Breast epithelium (tissue), 4 donors: ENCODE data around the gene MYO19. TPM values are rescaled to one million over a fixed set of nuclear protein-coding genes. Genes with fewer than 3 reads are reported as not detected.

ENCODE experiments used
- DNase-seq, 2 donors: peaks; one replicate each; pipeline ENCODE4 v3.0.0-alpha.2; 2019; ENCODE audit warnings: low spot score in 2 of 2
- H3K27ac ChIP-seq, 2 donors: fragments of 200-600 bp; sonication (generic) in 1 of 2; one replicate each; pipeline ENCODE4 v1.5.1; 2016 to 2019; ENCODE audit warnings: mild to moderate bottlenecking in 1 of 2
- H3K27me3 ChIP-seq, 2 donors: fragments of 200-600 bp; sonication (generic) in 1 of 2; one replicate each; pipeline versions ENCODE4 v1.5.1 to v1.6.0; 2017 to 2019; ENCODE audit warnings: control low read depth in 1 of 2, mild to moderate bottlenecking in 1 of 2
- H3K36me3 ChIP-seq: fragments of 200-600 bp; one replicate; pipeline ENCODE4 v1.5.1; 2019
- H3K4me1 ChIP-seq, 2 donors: fragments of 200-600 bp; sonication (generic); one replicate each; pipeline ENCODE4 v1.5.1; 2016 to 2019; ENCODE audit warnings: control low read depth in 1 of 2
- H3K4me3 ChIP-seq, 3 donors: fragments of 200-600 bp; sonication (generic); 1 replicate in 2 of 3; 2 replicates in 1 of 3; pipeline ENCODE4 v1.5.1; 2016 to 2019; ENCODE audit warnings: mild to moderate bottlenecking in 3 of 3, moderate library complexity in 2 of 3
- H3K9me3 ChIP-seq, 2 donors: fragments of 200-600 bp; sonication (generic) in 1 of 2; one replicate each; pipeline ENCODE4 v1.5.1; 2016 to 2019; ENCODE audit warnings: control low read depth in 1 of 2
- CTCF ChIP-seq, 3 donors: fragments of 450-650 bp; IDR thresholded peaks; one replicate each; pipeline ENCODE4 v1.5.1; 2016 to 2017; ENCODE audit warnings: antibody characterized with exemption in 3 of 3, mild to moderate bottlenecking in 3 of 3, moderate library complexity in 3 of 3
- POLR2A ChIP-seq: fragments of 450-650 bp; IDR thresholded peaks from one replicate; pipeline ENCODE4 v1.6.1; 2016; ENCODE audit warnings: antibody characterized with exemption, mild to moderate bottlenecking, moderate library complexity
- POLR2AphosphoS5 ChIP-seq, 3 donors: sonication (generic); formaldehyde crosslinking; IDR thresholded peaks; one replicate each; pipeline ENCODE4 v1.6.1; 2017; ENCODE audit warnings: antibody characterized with exemption in 3 of 3
- intact Hi-C: fragments of 100-400 bp; cut with DNase I; formaldehyde crosslinking; loops from one replicate; pipeline ENCODE4 v1.15.1; 2023; ENCODE audit warnings: low total_unique reads
- total RNA-seq, 3 donors: library from RNA; depleted of rRNA; stranded (reverse); fragments of >200 nt; gene quantifications; one replicate each; pipeline ENCODE4 v1.1.0, GENCODE V29; 2016

MYO19 gene
- total RNA-seq, 3 donors from 2014 or later, result 28.6 to 86.9 (median 71.3) TPM

- no peak overlapping the region for H3K4me3 ChIP-seq
- no peak overlapping the region for H3K27ac ChIP-seq
- no peaks in the 10 kb centered on the region for H3K36me3 ChIP-seq
- H3K27me3 ChIP-seq, result no peaks in the 10 kb centered on the region
- no peaks in the 10 kb centered on the region for H3K4me1 ChIP-seq
- no peaks in the 10 kb centered on the region for H3K9me3 ChIP-seq
- TF ChIP-seq POLR2A, result no peak
- TF ChIP-seq CTCF (IDR thresholded peaks at IDR 0.05), result no peak
- no peak for TF ChIP-seq POLR2AphosphoS5 (IDR thresholded peaks at IDR 0.05)
- DNase-seq, result no peak
- intact Hi-C loops, result no loop called here
Observed at GRCh38 chr17:36524428-36524876, 10.2 kb downstream of the MYO19 start.

GRCh38 chr17:36523113-36523512 is 11.6 kb downstream of the MYO19 start:
- Histone ChIP-seq H3K9me3 (no peaks in the 10 kb centered on the region), H3K27me3 (no peaks in the 10 kb centered on the region), H3K27ac (no peak overlapping the region), H3K4me1 (no peaks in the 10 kb centered on the region), H3K36me3 (no peaks in the 10 kb centered on the region), H3K4me3 (no peak overlapping the region)
- intact Hi-C loops, result no loop called here
- no peak for DNase-seq
- TF ChIP-seq POLR2A (no peak), POLR2AphosphoS5 (IDR thresholded peaks at IDR 0.05) (no peak), CTCF (IDR thresholded peaks at IDR 0.05) (no peak)

- H3K9me3 ChIP-seq, result no peaks in the 10 kb centered on the region
- H3K36me3 ChIP-seq, result no peaks in the 10 kb centered on the region
- H3K27me3 ChIP-seq, result no peaks in the 10 kb centered on the region
- H3K27ac ChIP-seq, result no peak overlapping the region
- intact Hi-C loops, result no loop called here
- no peak overlapping the region for H3K4me3 ChIP-seq
- TF ChIP-seq CTCF (IDR thresholded peaks at IDR 0.05), result no peak
- no peaks in the 10 kb centered on the region for H3K4me1 ChIP-seq
- DNase-seq, result no peak
Observed at GRCh38 chr17:36515837-36516236, 18.8 kb downstream of the MYO19 start.

GRCh38 chr17:36514856-36515255 is 19.8 kb downstream of the MYO19 start:
- no peak for DNase-seq
- Histone ChIP-seq H3K36me3 (no peaks in the 10 kb centered on the region), H3K27me3 (no peaks in the 10 kb centered on the region), H3K9me3 (no peaks in the 10 kb centered on the region), H3K4me1 (no peaks in the 10 kb centered on the region), H3K4me3 (no peak overlapping the region), H3K27ac (no peak overlapping the region)
- intact Hi-C loops, result no loop called here
- TF ChIP-seq CTCF (IDR thresholded peaks at IDR 0.05), result no peak
- TF ChIP-seq POLR2A, result no peak
- TF ChIP-seq POLR2AphosphoS5 (IDR thresholded peaks at IDR 0.05), result no peak

GRCh38 chr17:36512641-36513040 is 22.0 kb downstream of the MYO19 start:
- H3K9me3 ChIP-seq, result no peaks in the 10 kb centered on the region
- no peaks in the 10 kb centered on the region for H3K27me3 ChIP-seq
- H3K36me3 ChIP-seq, result no peaks in the 10 kb centered on the region
- H3K4me1 ChIP-seq, result no peaks in the 10 kb centered on the region
- no peak for DNase-seq
- no peak overlapping the region for H3K27ac ChIP-seq
- intact Hi-C loops, result no loop called here
- TF ChIP-seq POLR2A (no peak), CTCF (IDR thresholded peaks at IDR 0.05) (no peak), POLR2AphosphoS5 (IDR thresholded peaks at IDR 0.05) (no peak)
- H3K4me3 ChIP-seq, result no peak overlapping the region
